Gastroesophageal sphincter (tissue), 3 donors: ENCODE measurements around the gene FOXJ3.

Experiments
- CTCF ChIP-seq, 4 experiments: fragments of 200-600 bp in 2 of 4; fragments of 450-650 bp in 2 of 4; sonication (generic) in 1 of 4; IDR thresholded peaks; one replicate each; pipeline ENCODE4 v1.5.1; 2017 to 2019; ENCODE audit warnings: antibody characterized with exemption in 4 of 4, mild to moderate bottlenecking in 2 of 4, moderate library complexity in 2 of 4
- POLR2A ChIP-seq, 2 donors: fragments of 450-650 bp; IDR thresholded peaks; one replicate each; pipeline ENCODE4 v1.6.1; 2017; ENCODE audit warnings: antibody characterized with exemption in 2 of 2, mild to moderate bottlenecking in 2 of 2, moderate library complexity in 1 of 2

DNA sequence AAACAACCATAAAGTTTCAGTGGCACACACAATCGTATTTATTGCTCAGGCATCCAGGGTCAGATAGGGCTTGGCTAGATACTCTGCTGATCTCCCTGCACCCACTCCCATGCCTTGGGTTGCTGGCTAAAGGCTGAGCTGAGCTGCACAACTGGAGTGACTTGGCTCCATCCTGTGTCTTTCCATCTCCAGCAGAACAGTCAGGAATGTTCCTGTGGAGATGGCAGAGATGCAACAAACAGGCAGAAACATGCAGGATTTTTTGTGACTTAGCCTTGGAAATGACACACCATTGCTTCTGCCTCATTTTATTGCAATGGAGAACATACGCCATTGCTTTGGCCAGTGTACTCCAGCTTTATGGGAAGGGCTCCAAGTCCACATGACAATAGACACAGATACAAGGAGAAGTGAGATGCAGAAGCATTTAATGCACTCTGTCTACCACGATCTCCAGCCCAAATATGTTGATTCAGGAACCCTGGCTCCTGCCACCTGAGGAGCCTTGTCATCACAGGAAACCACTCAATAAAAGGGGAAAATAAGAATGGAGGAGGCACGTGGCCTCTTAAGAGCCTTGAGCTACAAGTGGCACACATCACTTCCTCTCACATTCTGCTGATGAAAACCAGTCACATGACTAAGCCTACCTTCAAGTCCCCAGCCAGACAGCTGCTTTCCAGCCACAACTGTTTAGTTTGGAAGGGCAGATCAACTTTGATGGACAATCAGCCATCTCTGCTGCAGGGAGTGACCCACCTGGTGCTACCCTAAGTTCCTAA is 191.9 kb downstream of the FOXJ3 start:
- TF ChIP-seq POLR2A (IDR thresholded peaks at IDR 0.05): no peak
- no peak for TF ChIP-seq CTCF (IDR thresholded peaks at IDR 0.05)
